Measurements from ENCODE around the gene ADAMTS2.

The ADAMTS2 gene

GRCh38 chr5:179212870-179213269 lies 132.4 kb downstream of the ADAMTS2 start:
- TF ChIP-seq CTCF (IDR thresholded peaks at IDR 0.05; ENCODE audit: low read depth, low read length), result peak; percentile 52
- DNase-seq (ENCODE audit: extremely low read depth, low read depth), result no peak

- no peak for TF ChIP-seq CTCF (IDR thresholded peaks at IDR 0.05; ENCODE audit: low read depth, low read length)
- no peak for DNase-seq (ENCODE audit: extremely low read depth, low read depth)
Measured at GRCh38 chr5:179211631-179212030, 133.6 kb downstream of the ADAMTS2 start.

DNA sequence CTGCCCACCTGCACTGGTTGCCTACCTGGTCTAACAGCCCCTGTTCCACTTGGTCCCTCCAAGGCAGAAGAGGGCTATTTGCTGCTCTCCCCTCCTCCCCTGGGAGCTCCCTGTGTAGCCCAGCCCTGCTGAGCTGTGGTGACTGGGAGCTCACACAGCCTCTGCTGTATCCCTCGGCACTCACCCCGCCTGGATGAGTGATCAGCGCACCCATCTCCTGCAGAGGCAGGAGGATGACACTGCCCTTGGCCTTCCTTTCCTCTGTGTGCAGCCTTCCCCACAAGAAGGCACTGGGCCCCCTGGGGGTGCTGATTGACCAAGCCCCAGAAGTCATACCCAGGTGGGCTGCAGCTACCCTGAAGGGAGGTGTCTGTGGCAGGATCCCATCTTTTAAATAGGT lies 134.2 kb downstream of the ADAMTS2 start:
- TF ChIP-seq CTCF (IDR thresholded peaks at IDR 0.05; ENCODE audit: low read depth, low read length), result no peak

GRCh38 chr5:179210478-179210877 lies 134.8 kb downstream of the ADAMTS2 start:
- TF ChIP-seq CTCF (IDR thresholded peaks at IDR 0.05; ENCODE audit: low read depth, low read length), result no peak
- DNase-seq (ENCODE audit: extremely low read depth, low read depth), result no peak

More for the DNA sequence above, 134.2 kb downstream of the ADAMTS2 start:
- DNase-seq (ENCODE audit: extremely low read depth, low read depth), result no peak

DNA sequence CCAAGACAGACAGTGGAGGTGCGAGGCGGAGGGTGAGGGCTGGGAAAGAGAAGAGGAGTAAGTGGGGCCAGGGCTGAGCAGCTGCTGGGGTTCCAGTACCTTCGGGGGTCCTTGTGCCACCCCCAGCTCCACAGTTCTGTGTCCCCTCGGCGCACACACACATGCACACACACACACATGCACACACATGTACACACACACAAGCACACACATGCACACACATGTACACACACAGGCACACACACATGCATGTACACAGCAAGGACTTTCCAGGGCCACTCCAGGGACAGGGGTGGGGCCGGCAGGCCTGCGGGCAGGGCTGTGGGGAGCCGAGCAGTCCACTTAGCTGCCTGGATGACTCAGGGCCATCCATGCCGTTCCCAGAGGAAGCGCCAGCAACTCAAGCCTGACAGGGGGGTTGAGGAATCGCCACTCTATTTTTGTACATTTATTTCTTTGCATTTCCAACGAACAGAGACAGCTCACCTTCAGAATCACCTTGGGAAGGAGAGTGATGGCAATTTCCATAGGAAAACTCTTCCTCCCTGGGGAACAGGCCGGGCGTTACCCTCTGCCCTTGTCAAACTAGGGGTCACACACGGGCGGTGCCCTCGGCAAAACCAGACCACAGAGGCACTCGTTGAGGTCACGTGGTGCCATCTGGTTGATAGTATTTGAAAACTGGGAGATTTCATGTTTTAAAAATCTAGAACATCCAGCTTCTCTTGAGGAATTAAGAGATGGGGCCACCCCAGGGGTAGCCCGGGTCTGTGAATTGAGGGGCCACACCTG lies 135.7 kb downstream of the ADAMTS2 start:
- DNase-seq (ENCODE audit: extremely low read depth, low read depth), result peak; percentile 38

GRCh38 chr5:179208706-179209358 lies 136.4 kb downstream of the ADAMTS2 start:
- TF ChIP-seq CTCF (IDR thresholded peaks at IDR 0.05; ENCODE audit: low read depth, low read length), result no peak
- no peak for DNase-seq (ENCODE audit: extremely low read depth, low read depth)

More for the DNA sequence above, 135.7 kb downstream of the ADAMTS2 start:
- TF ChIP-seq CTCF (IDR thresholded peaks at IDR 0.05; ENCODE audit: low read depth, low read length), result no peak
